Measurements from ENCODE around the gene TBC1D9B.

DNA sequence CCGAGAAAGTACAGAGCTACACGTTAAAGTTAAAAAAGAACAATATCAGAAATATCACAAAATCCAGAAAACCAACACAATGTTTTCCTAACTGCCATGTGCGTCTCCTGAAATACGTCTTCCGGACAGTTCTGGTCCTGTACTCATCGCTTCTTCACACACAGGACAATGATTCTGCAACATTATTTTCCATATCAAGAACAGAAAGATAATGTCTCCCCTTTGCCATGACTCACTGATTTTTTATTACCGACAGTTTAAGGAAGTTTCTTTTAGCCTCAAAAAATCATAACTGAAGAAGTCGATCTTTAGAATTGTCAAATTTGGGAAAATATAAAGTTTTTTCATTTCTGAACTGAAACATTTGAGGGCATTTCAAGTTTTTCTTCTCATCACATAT lies 2.5 kb downstream of the TBC1D9B start:
- TF ChIP-seq, protein P1, sequence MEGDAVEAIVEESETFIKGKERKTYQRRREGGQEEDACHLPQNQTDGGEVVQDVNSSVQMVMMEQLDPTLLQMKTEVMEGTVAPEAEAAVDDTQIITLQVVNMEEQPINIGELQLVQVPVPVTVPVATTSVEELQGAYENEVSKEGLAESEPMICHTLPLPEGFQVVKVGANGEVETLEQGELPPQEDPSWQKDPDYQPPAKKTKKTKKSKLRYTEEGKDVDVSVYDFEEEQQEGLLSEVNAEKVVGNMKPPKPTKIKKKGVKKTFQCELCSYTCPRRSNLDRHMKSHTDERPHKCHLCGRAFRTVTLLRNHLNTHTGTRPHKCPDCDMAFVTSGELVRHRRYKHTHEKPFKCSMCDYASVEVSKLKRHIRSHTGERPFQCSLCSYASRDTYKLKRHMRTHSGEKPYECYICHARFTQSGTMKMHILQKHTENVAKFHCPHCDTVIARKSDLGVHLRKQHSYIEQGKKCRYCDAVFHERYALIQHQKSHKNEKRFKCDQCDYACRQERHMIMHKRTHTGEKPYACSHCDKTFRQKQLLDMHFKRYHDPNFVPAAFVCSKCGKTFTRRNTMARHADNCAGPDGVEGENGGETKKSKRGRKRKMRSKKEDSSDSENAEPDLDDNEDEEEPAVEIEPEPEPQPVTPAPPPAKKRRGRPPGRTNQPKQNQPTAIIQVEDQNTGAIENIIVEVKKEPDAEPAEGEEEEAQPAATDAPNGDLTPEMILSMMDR (IDR thresholded peaks at IDR 0.05; ENCODE audit: borderline replicate concordance, extremely low read depth, low read length, poor library complexity, severe bottlenecking), result no peak
- TF ChIP-seq EZH2 (IDR thresholded peaks at IDR 0.05; ENCODE audit: borderline replicate concordance, low read depth, low read length, severe bottlenecking), result no peak
